GM18499 (cell line): ENCODE results near the gene OR2T2.
"Not testable (repeated sequence)": the region's sequence is repeated elsewhere in the genome, so short reads cannot be mapped to it uniquely, and the experiment has no call there.

Source experiments
- ATAC-seq: cut with Tn5 transposase; IDR thresholded peaks from one replicate; pipeline ENCODE4 v1.9.1; 2021; ENCODE audit warnings: moderate number of reproducible peaks; ENCODE audit not compliant: insufficient read depth, unreplicated experiment

The OR2T2 gene

GRCh38 chr1:248445399-248445798, at the start of gene OR2T2:
Gene OR2T2 (plus strand): TSS chr1:248445637. CDS start chr1:248452798, 7,161 bp downstream.
- not testable (repeated sequence) for ATAC-seq

GRCh38 chr1:248402748-248403147, 42.7 kb upstream of the OR2T2 start, which contains the start of gene OR2T1:
Gene OR2T1 (plus strand): TSS chr1:248403048. CDS start chr1:248406148, 3,100 bp downstream.
- ATAC-seq: no peak

- ATAC-seq: no peak
Observed at GRCh38 chr1:248404024-248404423, 41.4 kb upstream of the OR2T2 start.

GRCh38 chr1:248406721-248407692, 38.4 kb upstream of the OR2T2 start:
- ATAC-seq: no peak

- no peak for ATAC-seq
Observed at GRCh38 chr1:248416226-248416625, 29.2 kb upstream of the OR2T2 start.

GRCh38 chr1:248417854-248418253, 27.6 kb upstream of the OR2T2 start:
- no peak for ATAC-seq

- ATAC-seq: no peak
Observed at GRCh38 chr1:248421384-248421783, 24.1 kb upstream of the OR2T2 start.

- peak; percentile 30 for ATAC-seq
Observed at GRCh38 chr1:248427526-248428191, 17.8 kb upstream of the OR2T2 start.

- ATAC-seq: peak; percentile 97
Observed at GRCh38 chr1:248428192-248428533, 17.3 kb upstream of the OR2T2 start.

- ATAC-seq: not testable (repeated sequence)
Observed at GRCh38 chr1:248431683-248432082, 13.8 kb upstream of the OR2T2 start.

GRCh38 chr1:248432201-248432600, 13.2 kb upstream of the OR2T2 start:
- ATAC-seq: not testable (repeated sequence)

GRCh38 chr1:248433811-248434415, 11.5 kb upstream of the OR2T2 start:
- ATAC-seq: not testable (repeated sequence)

GRCh38 chr1:248434913-248435312, 10.5 kb upstream of the OR2T2 start:
- ATAC-seq: not testable (repeated sequence)

GRCh38 chr1:248436303-248436702, 9.1 kb upstream of the OR2T2 start:
- not testable (repeated sequence) for ATAC-seq

- not testable (repeated sequence) for ATAC-seq
Observed at GRCh38 chr1:248438668-248439067, 6.8 kb upstream of the OR2T2 start.

- not testable (repeated sequence) for ATAC-seq
Observed at GRCh38 chr1:248439283-248439682, 6.2 kb upstream of the OR2T2 start.

- ATAC-seq: not testable (repeated sequence)
Observed at GRCh38 chr1:248442500-248443277, 2.7 kb upstream of the OR2T2 start.

- ATAC-seq: not testable (repeated sequence)
Observed at GRCh38 chr1:248444603-248445002, 834 bp upstream of the OR2T2 start.

GRCh38 chr1:248448409-248449074, 3.1 kb downstream of the OR2T2 start:
- peak; percentile 45 for ATAC-seq
